WTC11 (cell line): Measurements from ENCODE around the gene SPHKAP.

Source experiments
- NFYB ChIP-seq: sonication (generic); formaldehyde crosslinking; conservative IDR thresholded peaks from 2 replicates; pipeline ENCODE4 v1.8.0; 2022; ENCODE audit warnings: low read depth, missing genetic modification reagents
- RELA ChIP-seq: sonication (generic); formaldehyde crosslinking; IDR thresholded peaks from 2 replicates; pipeline ENCODE4 v1.8.1; 2022; ENCODE audit warnings: missing genetic modification reagents, mild to moderate bottlenecking, borderline replicate concordance
- ZNF263 ChIP-seq: sonication (generic); formaldehyde crosslinking; IDR thresholded peaks from 2 replicates; pipeline ENCODE4 v1.8.1; 2022; ENCODE audit warnings: low read depth, mild to moderate bottlenecking, moderate library complexity, missing genetic modification reagents
- TF ChIP-seq, protein P1 (sequence below): sonication (generic); formaldehyde crosslinking; IDR thresholded peaks from 2 replicates; pipeline ENCODE4 v1.8.0; 2022; ENCODE audit warnings: mild to moderate bottlenecking, missing genetic modification reagents
- TF ChIP-seq, protein P2 (sequence below): sonication (generic); formaldehyde crosslinking; IDR thresholded peaks from 2 replicates; pipeline ENCODE4 v1.8.1; 2022; ENCODE audit warnings: low read depth, mild to moderate bottlenecking, moderate library complexity, missing genetic modification reagents, borderline replicate concordance

DNA sequence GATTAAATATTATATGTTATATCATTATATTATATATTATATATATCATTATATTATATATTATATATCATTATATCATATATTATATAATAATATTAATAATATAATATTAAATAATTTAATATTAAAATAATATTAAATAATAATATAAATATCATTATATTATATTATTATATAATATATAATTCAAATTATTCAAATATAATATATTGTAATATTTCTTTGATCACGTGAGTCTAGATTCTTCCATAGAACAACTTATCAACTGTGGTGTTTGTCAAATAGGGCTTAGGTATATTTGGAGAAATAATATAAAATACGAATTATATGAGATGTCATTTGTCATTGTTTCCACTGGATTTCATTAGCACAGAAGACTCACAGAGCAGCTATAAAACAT is 77.3 kb downstream of the SPHKAP start:
- TF ChIP-seq RELA (CRISPR knock-in tag) (no peak), NFYB (CRISPR knock-in tag) (no peak), ZNF263 (CRISPR knock-in tag) (no peak)
- TF ChIP-seq, protein P1, sequence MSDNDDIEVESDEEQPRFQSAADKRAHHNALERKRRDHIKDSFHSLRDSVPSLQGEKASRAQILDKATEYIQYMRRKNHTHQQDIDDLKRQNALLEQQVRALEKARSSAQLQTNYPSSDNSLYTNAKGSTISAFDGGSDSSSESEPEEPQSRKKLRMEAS (CRISPR knock-in tag): no peak
- TF ChIP-seq, protein P2, sequence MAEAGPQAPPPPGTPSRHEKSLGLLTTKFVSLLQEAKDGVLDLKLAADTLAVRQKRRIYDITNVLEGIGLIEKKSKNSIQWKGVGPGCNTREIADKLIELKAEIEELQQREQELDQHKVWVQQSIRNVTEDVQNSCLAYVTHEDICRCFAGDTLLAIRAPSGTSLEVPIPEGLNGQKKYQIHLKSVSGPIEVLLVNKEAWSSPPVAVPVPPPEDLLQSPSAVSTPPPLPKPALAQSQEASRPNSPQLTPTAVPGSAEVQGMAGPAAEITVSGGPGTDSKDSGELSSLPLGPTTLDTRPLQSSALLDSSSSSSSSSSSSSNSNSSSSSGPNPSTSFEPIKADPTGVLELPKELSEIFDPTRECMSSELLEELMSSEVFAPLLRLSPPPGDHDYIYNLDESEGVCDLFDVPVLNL (CRISPR knock-in tag): no peak
